Natural killer cell treated with Interleukin-12 subunit alpha and Interleukin-12 subunit beta and Interleukin-15 and Interleukin-18, amount 100 ng/mL, for 72 hours (primary cell): ENCODE data around the gene SLC8A3. TPM values are rescaled to one million over a fixed set of nuclear protein-coding genes. Genes with fewer than 3 reads are reported as not detected.

Source experiments
- ATAC-seq, 2 donors: fragments of 150-1000 bp; cut with Tn5 transposase in 1 of 2; sonication (Bioruptor Pico), chemical (Tn5 transposase) in 1 of 2; 2 replicates each; pipeline ENCODE4 v1.10.0; 2021
- DNase-seq: peaks from one replicate; pipeline ENCODE4 v3.0.0; 2022; ENCODE audit warnings: low spot score
- H3K27ac Mint-ChIP-seq, 2 donors: 1 replicate in 1 of 2; 2 replicates in 1 of 2; pipeline ENCODE4 v1.8.0; 2022; ENCODE audit warnings: mixed read lengths in 2 of 2, mild to moderate bottlenecking in 1 of 2, moderate library complexity in 1 of 2
- H3K27me3 Mint-ChIP-seq, 2 donors: 1 replicate in 1 of 2; 2 replicates in 1 of 2; pipeline ENCODE4 v1.8.0; 2022; ENCODE audit warnings: mixed read lengths in 2 of 2
- H3K36me3 Mint-ChIP-seq: one replicate; pipeline ENCODE4 v1.8.0; 2022; ENCODE audit warnings: mixed read lengths
- H3K4me1 Mint-ChIP-seq, 2 donors: 1 replicate in 1 of 2; 2 replicates in 1 of 2; pipeline ENCODE4 v1.8.0; 2022; ENCODE audit warnings: low read depth in 2 of 2, mixed read lengths in 2 of 2, mild to moderate bottlenecking in 1 of 2
- H3K4me3 Mint-ChIP-seq: one replicate; pipeline ENCODE4 v1.8.0; 2022; ENCODE audit warnings: mixed read lengths
- H3K9me3 Mint-ChIP-seq: 2 replicates; pipeline ENCODE4 v1.8.0; 2022; ENCODE audit warnings: mixed read lengths
- total RNA-seq, 2 donors: library from RNA; stranded (reverse); gene quantifications; one replicate each; pipeline ENCODE4 v1.2.3, GENCODE V29; 2022

The SLC8A3 gene
- total RNA-seq, 2 donors from 2014 or later: 0.08 to 1.1 TPM

DNA sequence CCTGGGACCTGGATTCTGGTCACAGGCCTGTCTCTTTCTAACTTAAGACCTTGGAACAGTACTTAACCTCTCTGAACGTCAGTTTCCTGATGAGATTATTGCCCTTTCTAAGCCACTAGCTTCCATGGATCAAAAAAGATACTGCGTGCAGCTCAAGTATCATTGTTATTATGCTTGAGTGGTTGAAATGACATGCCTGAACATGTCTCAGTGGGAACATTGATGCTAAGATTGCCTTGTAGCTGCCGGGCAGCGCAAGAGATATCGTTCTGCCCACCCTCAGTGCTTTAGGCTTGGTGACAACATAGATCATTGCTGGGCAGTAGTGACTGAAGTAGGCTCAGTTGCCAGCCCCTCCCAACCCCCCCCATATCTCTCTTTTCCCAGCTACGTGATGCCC, 177.7 kb downstream of the SLC8A3 start:
- no peaks in the 10 kb centered on the region for H3K9me3 Mint-ChIP-seq
- H3K4me3 Mint-ChIP-seq: no peak overlapping the region

DNA sequence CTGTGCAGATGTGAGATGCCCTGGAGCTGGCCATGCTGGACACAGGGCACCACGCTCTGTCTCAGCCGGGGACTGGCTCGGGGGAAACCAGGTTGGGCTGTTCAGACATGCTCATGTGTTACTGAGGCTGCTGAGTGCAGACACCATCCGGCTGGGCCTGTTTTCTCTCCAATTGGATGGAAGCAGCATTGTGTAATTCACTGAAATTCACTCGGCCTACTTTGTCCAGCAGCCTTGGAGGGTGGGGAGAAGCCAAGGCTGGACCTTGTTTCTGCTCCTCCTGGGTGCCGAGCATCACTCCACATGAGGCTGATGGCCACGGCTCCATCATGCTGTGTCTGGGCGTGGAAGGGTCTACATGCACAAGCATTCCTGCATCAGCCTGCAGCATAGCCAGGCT, 178.8 kb downstream of the SLC8A3 start:
- no peak overlapping the region for H3K27ac Mint-ChIP-seq
- peaks cover 3 to 20% of the 10 kb centered on the region in 2 donors for H3K27me3 Mint-ChIP-seq

More for the DNA sequence above, 177.7 kb downstream of the SLC8A3 start:
- Mint-ChIP-seq H3K27ac (no peak overlapping the region), H3K4me1 (no peaks in the 10 kb centered on the region), H3K36me3 (no peaks in the 10 kb centered on the region), H3K27me3 (peaks cover 9 to 27% of the 10 kb centered on the region in 2 donors)
- ATAC-seq: no peak
- DNase-seq: no peak

GRCh38 chr14:70008284-70009262, 180.2 kb downstream of the SLC8A3 start:
- Mint-ChIP-seq H3K27me3 (peaks cover 2 to 12% of the 10 kb centered on the region in 2 donors), H3K27ac (no peak overlapping the region), H3K4me3 (no peak overlapping the region), H3K4me1 (no peaks in the 10 kb centered on the region), H3K36me3 (no peaks in the 10 kb centered on the region), H3K9me3 (no peaks in the 10 kb centered on the region)
- no peak for DNase-seq
- no peak for ATAC-seq

More for the DNA sequence above, 178.8 kb downstream of the SLC8A3 start:
- DNase-seq (no peak), ATAC-seq (no peak)
- Mint-ChIP-seq H3K9me3 (no peaks in the 10 kb centered on the region), H3K4me1 (no peaks in the 10 kb centered on the region), H3K4me3 (no peak overlapping the region), H3K36me3 (no peaks in the 10 kb centered on the region)

DNA sequence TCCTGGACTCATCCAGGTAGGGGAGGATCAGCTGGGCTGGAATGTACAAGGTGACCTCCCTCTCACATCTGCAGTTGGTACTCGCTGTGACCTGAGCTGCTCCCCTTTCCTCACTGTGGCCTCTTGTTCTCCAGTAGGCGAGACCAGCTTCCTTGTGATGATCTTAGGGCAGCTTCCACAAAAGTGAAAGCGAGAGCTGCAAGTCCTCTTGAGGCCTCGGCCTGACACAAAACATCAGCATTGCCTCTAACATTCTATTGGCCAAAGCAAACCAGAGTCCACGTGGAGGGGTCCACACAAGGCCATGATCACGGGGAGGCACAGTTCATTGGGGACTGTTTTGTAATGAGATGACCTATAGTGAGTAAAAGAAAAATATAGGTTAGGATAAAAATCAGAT, 182.1 kb downstream of the SLC8A3 start:
- H3K4me1 Mint-ChIP-seq: no peaks in the 10 kb centered on the region
- peaks cover 0 to 7% of the 10 kb centered on the region in 2 donors for H3K27me3 Mint-ChIP-seq
- H3K4me3 Mint-ChIP-seq: no peak overlapping the region
- H3K36me3 Mint-ChIP-seq: no peaks in the 10 kb centered on the region
- ATAC-seq (no peak), DNase-seq (no peak)
- no peak overlapping the region for H3K27ac Mint-ChIP-seq
- no peaks in the 10 kb centered on the region for H3K9me3 Mint-ChIP-seq

- Mint-ChIP-seq H3K36me3 (no peaks in the 10 kb centered on the region), H3K9me3 (no peaks in the 10 kb centered on the region), H3K27me3 (peaks cover 0 to 7% of the 10 kb centered on the region in 2 donors), H3K4me1 (no peaks in the 10 kb centered on the region), H3K27ac (no peak overlapping the region), H3K4me3 (no peak overlapping the region)
- ATAC-seq (no peak), DNase-seq (no peak)
Measured at GRCh38 chr14:70005281-70005805, 183.4 kb downstream of the SLC8A3 start.

- ATAC-seq (no peak), DNase-seq (no peak)
- Mint-ChIP-seq H3K27me3 (peaks cover 0 to 7% of the 10 kb centered on the region in 2 donors), H3K27ac (no peak overlapping the region), H3K9me3 (no peaks in the 10 kb centered on the region), H3K4me3 (no peak overlapping the region), H3K36me3 (no peaks in the 10 kb centered on the region), H3K4me1 (no peaks in the 10 kb centered on the region)
Measured at GRCh38 chr14:70004791-70005190, 184.0 kb downstream of the SLC8A3 start.

GRCh38 chr14:70002589-70003346, 186.0 kb downstream of the SLC8A3 start:
- ATAC-seq: no peak
- Mint-ChIP-seq H3K36me3 (no peaks in the 10 kb centered on the region), H3K27me3 (peaks cover 0 to 20% of the 10 kb centered on the region in 2 donors), H3K4me1 (no peaks in the 10 kb centered on the region), H3K4me3 (no peak overlapping the region), H3K27ac (no peak overlapping the region), H3K9me3 (no peaks in the 10 kb centered on the region)
- no peak for DNase-seq

DNA sequence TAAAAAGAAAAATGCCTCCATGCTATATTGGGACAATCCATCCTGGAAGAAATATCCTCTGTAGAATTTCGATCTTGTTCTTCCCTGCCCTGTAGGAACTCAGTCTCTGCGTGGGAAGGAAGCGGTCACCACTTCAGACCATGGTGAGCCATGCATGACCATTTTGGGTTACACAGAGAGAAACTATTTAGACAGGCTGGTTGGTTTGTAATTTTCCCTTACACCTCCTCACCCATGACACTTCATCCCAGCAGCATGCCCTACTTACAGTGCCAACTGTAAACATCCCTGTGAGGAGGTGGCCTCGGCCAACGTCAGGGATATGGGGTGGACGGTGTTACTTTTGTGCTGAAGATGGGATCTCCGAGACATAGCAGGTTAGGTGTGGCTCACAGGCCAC, 188.2 kb downstream of the SLC8A3 start:
- Mint-ChIP-seq H3K36me3 (no peaks in the 10 kb centered on the region), H3K4me3 (no peak overlapping the region), H3K9me3 (no peaks in the 10 kb centered on the region), H3K27ac (no peak overlapping the region), H3K27me3 (peaks cover 5 to 20% of the 10 kb centered on the region in 2 donors), H3K4me1 (no peaks in the 10 kb centered on the region)
- ATAC-seq (no peak), DNase-seq (no peak)

DNA sequence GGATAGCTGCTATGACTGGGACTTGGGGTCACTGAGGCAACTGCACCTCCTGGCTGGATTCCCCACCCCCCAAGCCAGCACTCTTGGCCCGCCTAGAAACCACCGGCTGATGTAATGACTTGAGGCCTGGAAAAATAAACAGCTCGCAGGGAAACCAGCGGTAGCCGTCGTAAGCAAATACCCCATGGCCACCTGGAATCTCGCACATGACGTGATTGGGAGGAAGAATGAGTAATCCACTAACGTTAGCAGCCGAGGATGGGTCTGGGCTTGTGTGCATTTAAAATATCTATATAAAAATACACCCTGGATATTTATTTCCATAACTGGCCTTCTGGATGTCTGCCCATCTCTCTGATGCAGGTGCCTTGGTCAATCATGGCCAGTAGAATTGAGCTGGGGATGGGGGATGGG, 189.5 kb downstream of the SLC8A3 start:
- ATAC-seq (no peak), DNase-seq (no peak)

DNA sequence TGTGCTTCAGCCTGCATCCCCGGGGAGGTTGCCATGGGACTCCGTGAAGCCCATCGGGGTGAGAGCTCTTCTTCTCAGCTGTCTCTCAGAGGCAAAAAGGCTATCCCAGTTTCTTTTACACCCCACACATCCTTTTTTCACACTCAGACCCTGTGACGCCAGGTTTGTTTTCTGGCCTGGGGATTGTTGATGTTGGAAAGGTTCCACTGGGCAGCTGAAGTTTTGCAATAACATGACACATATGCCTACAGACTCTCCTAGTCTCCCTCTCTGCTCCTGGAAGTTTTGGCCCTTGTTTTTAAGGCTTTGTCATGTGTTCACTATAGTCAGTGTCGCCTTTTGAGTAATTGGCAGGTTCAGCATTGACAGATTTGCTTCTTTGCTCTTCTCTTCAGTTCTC, 190.9 kb downstream of the SLC8A3 start:
- Mint-ChIP-seq H3K27ac (no peak overlapping the region), H3K36me3 (no peaks in the 10 kb centered on the region), H3K9me3 (no peaks in the 10 kb centered on the region), H3K4me1 (no peaks in the 10 kb centered on the region), H3K4me3 (no peak overlapping the region), H3K27me3 (peaks cover 16 to 40% of the 10 kb centered on the region in 2 donors)
- ATAC-seq (no peak), DNase-seq (no peak)

More for the DNA sequence above, 189.5 kb downstream of the SLC8A3 start:
- no peak overlapping the region for H3K27ac Mint-ChIP-seq
- H3K4me3 Mint-ChIP-seq: no peak overlapping the region
- no peaks in the 10 kb centered on the region for H3K4me1 Mint-ChIP-seq
- H3K9me3 Mint-ChIP-seq: no peaks in the 10 kb centered on the region
- peaks cover 13 to 30% of the 10 kb centered on the region in 2 donors for H3K27me3 Mint-ChIP-seq
- H3K36me3 Mint-ChIP-seq: no peaks in the 10 kb centered on the region

DNA sequence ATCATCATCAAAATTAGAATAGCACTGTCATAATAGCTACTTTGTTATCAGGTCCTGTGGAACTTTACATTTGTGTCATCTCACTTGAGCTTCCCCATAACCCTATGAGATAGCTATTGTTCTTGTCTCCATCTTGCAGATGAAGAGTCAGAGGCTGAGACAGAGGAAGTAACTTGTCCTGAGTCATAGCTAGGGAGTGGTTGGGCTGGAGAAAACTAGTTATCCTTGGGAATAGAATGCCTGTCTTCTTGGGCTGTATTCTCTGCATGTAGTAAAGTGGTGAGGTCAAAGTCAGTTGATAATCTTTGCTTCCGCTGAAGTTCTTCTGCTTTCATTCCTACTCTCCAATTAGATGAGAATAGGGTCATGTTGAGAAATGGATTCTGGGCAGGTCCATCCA, 192.5 kb downstream of the SLC8A3 start:
- Mint-ChIP-seq H3K4me3 (no peak overlapping the region), H3K9me3 (no peaks in the 10 kb centered on the region), H3K27me3 (peaks cover 21 to 48% of the 10 kb centered on the region in 2 donors), H3K27ac (no peak overlapping the region), H3K36me3 (no peaks in the 10 kb centered on the region), H3K4me1 (no peaks in the 10 kb centered on the region)
- DNase-seq: no peak
- no peak for ATAC-seq
